GM19035 (cell line): ENCODE data around the gene PHYHD1.

Experiments
- ATAC-seq: cut with Tn5 transposase; IDR thresholded peaks from one replicate; pipeline ENCODE4 v1.9.1; 2021; ENCODE audit not compliant: unreplicated experiment

The PHYHD1 gene

DNA sequence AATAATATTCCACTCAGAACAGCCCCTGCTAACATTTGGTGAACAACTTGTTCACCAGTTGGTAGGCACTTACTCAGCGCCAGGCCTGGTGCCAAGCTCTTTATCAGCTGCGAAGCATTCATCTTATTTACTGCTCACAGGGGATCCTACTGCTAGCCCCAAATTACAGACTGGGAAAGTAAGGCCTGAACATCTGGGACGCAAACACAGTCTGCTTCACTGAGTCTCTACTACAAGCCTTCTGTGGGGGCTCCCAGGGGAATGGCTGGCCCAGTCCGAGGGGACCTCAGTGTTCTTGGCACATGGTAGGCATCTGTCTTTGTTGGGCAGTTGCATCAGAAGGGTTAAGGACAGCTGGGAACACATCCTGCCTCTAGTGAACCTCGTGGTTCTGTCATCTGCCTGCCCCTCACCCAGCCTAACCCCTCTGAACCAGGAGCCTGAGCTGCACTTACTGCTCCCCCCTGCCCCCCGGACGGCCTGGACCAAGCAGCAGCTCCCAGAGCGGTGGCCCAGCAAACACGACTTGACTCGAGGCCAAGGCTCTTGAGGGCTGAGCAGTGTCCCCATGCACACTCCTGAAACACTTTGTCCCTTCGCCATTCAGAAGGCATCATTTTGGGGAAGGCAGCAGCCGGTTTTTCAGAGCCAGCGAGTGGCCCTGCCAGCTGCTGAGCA is at the start of gene PHYHD1:
PHYHD1 (plus strand) TSS at position 602 of the 678 bp plus-strand sequence. CDS start 1,342 bp downstream, outside the sequence.
- ATAC-seq, result no peak

DNA sequence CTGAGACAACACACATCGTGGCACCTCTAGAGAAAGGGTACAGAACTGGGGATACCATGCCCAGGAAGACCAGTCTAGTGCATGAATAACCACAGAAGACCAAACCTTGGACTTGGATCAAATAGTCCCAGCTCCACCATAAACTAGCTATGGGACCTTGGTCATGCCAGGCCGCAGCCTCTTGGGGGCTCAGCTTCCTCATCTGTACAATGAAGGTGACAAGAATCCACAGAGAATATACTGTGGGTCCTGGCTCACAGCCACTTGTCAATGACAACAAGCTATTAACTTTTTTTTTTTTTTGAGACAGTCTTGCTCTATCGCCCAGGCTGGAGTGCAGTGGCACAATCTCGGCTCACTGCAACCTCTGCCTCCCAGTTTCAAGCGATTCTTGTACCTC is 42.9 kb upstream of the PHYHD1 start:
- ATAC-seq, result no peak

DNA sequence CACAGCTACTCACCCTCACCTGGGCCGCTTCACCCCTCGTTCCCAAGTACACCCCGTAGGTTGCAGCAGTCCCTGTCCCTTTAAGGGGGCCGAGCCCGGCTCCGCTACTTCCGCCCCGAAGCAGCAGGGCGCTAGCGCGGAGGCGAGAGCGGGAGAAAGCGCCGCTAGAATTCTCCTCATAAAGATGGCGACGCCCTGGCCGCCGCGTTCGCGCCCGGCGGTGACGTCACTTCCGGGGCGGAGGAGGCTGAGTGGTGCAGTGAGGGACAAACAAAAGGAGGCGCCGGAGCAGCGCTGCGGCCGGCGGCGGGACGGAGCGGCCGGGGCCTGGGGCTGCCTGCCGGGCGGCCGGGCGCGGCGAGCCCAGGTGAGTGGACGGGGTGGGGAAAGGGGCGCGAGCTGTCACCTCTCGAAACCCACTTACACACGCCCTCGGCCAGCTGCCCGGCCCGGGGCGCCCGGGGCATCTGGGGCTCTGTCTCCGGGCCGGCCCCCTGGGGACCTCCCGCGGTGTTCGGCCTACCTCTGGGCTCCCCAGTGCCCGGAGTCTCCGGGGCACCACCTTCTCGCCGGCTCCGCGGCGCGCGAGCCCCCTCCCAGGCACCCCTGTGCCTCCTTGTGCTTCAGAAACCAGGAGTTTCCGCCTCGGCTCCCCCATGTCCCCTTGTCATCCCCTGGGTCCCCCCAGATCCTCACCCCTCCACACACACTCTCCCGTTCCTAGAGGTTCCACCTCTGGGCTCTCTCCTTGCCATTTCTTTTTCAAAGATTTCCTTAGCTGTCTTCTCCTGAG is 38.7 kb upstream of the PHYHD1 start, which contains the start of the genes KYAT1 and LRRC8A:
KYAT1 (minus strand) TSS at position 67 of the 793 bp plus-strand sequence. CDS start 36,545 bp downstream, outside the sequence.
LRRC8A (plus strand) TSS at position 250 of the 793 bp plus-strand sequence. CDS start 25,032 bp downstream, outside the sequence.
- peak; percentile 93 for ATAC-seq

DNA sequence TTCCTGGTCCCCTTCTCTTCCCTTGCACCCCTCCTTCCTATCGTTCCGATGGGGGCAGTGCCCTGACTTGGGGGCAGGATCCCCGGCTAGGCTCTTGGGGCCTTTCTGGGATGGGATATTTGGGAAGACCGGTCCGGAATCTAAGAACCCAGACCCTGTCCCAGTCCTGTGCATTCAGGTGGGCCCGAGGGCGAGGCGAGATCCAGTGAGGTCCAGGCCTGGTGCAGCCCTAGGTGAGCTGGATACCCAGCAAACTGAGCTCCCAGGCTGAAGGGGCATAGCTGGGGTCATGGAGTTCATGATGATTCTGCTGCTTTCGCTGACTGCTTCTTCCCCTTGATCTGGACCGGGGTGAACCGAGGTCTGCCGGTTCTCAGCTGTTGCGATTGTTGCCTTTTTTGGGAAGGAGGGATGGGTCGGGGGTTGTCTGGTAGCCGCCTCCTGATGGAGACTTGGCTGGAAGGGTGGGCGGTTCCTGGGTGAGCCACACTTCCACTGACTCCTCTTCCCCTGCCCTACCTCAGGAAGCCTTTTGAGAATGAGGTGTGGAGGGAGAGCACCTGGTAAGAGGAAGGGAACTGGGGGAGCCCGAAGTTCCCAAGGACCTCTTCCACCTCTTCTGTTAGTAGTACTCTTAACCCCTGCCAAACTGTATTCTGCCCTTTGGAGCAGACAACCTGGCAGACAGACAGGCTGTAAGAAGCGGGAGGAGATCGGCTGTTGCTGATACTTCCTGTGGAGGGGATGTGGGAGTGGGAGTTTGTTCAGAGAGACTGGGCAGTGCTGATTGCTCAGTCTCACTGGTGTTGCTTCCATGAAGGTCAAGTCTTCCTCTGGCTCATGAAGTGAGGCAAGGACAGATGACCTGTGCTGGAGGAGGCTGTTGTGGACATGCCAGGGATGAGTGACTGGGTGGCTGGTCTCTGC is 37.8 kb upstream of the PHYHD1 start:
- no peak for ATAC-seq

DNA sequence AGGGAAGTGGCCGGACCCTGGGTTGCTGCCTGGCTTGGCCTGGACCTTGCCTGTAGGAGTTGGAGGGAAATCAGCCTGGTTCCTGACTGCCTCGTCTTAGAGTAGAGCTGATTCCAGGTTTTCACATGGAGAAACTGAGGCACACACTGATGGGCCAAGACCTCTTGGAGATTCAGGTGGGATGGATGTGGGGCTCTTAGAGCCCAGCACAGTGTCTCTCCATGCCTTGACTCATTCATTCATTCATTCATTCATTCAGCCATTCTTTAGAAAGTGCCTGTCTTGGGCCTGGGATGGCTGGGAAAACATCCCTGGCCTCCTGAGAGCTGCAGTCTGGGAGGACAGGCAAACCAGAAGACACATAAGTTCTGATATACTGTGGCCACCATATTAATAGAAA is 36.6 kb upstream of the PHYHD1 start:
- ATAC-seq, result no peak

DNA sequence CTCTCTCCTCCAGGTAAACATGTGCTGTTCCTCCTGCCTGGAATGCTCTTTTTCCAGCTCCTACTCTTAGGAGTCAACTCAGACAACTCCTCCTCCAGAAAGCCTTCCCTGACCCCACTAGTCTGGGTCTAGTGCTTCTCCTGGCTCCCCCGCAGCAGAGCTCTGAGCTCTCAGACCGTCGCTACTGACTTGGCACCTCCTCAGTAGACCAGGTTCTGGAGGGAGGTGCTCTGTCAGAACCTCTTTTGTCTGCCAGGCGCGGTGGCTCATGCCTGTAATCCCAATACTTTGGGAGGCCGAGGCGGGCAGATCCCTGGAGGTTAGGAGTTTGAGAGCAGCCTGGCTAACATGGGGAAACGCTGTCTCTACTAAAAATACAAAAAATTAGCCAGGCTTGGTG is 35.4 kb upstream of the PHYHD1 start:
- no peak for ATAC-seq

DNA sequence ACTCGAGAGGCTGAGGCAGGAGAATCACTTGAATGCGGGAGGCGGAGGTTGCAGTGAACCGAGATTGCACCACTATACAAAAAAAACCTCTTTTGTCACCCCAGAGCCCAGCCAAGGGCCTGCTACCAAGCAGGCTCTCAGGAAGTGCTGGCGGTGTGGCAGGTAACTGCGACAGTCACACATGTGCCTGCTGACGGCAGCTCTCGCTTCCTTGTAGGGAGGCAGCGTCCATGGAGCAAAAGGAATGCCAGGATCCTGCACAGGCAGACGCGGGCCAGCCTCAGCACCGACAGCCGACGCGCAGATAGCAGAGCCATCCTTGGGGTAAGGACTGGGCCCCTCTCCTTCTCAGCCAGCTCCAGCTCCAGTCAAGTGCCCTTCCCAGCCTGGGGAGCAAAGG is 35.0 kb upstream of the PHYHD1 start:
- ATAC-seq, result no peak

DNA sequence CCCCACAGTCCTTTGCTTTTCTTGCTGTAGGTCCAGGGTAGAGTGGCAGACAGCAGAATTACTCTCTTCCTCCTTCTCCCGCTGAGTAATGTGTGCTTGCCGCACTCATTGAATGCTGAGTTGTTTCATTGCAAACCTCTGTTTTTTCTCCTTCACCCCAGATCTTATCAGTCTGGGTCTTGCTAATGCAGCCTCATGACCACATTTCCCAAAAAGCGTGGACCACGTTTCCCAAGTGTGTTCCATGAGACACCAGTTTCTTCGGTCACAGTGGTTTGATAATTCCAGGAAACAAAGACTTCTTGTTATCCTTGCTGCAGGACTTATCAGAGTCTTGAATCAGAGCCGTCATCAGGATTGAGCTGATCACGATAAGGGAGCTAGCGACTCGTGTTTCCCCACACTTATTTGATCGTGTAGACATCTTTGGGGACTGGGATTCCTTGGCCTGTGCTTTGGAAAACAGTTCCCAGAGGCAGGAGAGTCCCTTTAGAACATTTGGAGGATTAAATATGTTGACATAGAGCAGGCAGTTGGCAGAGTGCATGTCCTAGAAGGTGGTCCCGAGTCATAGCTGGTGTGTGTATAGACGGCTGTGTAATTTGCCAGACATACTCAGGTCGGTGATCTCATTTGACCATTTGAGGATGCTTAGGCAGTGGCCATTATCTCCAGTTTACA is 34.4 kb upstream of the PHYHD1 start:
- no peak for ATAC-seq

DNA sequence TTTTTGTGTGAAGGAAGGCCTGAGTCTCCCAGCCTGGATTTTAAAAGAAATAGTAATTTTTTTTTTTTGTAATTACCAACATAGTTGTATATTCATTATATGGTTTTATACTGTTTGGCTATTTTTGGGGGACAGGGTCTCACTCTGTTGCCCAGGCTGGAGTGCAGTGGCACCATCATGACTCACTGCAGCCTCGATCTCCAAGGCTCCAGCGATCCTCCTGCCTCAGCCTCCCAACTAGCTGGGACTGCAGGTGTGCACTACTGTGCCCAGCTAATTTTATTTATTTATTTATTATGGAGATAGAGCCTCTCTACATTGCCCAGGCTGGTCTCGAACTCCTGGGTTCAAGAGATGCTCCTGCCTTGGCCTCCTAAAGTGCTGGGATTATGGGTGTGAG is 33.7 kb upstream of the PHYHD1 start:
- no peak for ATAC-seq

DNA sequence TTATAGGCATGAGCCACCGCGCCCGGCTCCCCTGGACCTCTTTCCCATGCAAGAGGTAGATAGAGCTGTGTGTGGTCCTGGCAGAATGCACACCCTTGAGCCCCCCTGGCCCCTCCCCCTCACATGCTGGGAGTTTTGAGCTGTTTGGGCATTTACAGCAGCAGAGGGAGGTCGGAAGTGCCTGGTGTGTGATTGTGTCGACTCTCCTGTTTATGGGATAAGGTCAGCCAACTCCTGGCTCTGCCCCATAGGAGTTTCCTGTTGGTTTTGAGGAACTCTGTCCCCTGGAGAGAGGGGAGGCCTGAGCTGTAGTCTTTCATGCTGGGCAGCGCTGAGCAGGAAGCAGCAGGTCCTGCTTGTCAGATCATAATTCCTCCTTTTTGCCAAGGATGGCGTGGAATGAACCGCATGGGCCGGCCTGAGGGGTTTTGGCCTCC is 32.9 kb upstream of the PHYHD1 start:
- ATAC-seq, result no peak

DNA sequence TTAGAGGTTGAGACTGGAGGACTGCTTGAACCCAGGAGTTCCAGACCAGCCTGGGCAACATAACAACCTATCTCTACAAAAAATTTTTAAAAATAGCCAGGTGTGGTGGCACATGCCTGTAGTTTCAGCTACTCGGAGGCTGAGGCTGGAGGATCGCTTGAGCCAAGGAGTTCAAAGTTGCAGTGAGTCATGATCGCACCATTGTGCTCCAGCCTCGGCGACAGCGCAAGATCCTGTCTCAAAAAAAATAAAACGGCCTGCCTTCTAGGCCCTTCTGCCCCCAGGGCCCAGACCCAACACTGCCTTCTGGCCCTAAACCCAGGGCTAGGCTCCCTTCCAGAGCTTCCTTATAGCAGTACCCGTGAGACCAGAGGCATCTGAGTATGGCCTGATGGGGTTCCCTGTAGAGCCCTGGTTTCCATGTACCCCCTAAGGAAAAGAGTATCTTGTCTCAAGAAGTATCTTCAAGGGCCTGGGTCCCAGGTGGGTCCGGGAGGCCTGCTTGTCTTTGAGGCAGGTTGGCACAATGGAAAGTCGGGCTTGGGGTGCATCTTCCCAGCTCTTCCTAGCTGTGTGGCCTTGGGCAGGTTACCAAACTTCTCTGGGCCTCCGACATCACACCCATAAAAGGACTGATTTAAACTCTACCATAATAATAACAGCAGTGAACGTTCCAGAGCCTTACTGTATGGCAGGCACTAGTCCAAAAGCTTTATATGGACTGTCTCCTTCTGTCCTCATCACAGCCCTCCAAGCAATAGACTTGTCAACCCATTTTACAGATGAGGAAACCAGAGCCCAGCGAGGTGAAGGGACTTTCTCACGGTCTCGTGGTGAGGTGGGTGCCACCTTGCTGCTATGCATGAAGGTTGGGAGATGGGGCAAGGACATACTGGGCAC is 29.2 kb upstream of the PHYHD1 start:
- ATAC-seq, result no peak

DNA sequence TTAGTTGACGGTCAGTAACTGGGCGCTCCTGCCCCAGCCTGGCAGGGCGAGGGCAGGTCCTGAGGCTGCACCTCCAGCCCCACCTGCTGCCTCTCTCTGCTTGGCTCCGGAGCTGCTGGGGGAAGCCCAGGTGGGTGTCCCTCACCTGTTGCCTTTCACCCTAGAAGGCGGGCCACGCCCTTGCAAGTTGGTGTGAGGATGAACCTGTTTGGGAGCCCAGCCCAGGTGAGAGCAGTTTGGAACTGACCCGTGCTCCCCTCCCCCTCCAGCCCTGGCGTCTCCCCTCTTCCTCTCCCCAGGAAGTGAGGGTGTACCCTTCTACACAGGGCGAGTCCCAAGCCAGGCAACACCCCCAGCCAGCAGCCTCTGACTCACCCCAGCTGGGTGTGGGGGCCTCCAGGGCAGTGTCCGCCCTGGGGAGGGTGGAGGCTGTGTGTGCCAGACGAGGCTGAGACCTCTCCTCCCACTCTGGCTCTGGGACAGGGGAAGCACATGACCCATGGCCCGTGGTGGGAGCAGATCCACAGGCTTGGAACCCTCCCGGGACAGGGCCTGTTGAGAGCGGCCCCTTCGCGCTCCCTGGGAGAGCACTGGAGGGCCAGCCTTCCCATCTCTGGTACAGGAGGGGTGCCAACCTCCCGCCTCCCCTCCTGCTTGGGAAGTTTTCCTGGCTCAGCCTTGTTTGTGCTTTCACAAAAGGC is 28.4 kb upstream of the PHYHD1 start:
- no peak for ATAC-seq

DNA sequence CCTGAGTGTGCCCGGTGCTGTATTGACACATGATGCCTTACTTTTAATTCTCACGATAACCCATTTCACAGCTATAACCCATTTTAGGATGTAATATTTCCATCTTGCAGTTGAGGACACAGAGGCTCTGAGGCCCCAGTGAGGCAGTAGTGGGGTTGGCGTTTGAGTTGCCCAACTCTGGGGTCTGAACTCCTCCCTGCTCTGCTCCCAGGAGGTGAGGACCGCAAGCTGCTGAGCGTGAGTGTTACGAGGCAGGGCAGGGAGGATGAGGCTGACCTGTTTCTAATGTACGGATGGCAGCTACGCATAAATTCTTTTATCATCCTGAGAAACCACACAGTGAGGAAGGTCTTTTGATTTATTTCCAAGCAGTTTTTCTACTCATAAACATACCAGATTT is 27.4 kb upstream of the PHYHD1 start:
- ATAC-seq, result no peak

DNA sequence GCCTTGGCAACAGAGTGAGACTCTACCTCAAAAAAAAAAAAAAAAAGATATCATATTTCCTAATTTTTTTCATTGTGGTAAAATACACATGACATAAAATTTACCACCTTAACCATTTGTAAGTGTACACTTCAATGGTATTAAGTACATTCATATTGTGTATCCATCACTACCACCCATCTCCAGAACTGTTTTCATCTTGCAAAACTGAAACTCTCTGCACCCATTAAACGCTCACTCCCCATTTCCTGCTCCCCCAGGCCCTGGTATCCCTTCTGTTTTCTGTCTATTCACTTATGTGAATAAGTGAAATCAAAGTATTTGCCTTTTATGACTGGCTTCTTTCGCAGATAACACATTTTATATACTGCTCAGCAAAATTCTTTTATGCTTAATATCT is 26.0 kb upstream of the PHYHD1 start:
- ATAC-seq, result no peak

DNA sequence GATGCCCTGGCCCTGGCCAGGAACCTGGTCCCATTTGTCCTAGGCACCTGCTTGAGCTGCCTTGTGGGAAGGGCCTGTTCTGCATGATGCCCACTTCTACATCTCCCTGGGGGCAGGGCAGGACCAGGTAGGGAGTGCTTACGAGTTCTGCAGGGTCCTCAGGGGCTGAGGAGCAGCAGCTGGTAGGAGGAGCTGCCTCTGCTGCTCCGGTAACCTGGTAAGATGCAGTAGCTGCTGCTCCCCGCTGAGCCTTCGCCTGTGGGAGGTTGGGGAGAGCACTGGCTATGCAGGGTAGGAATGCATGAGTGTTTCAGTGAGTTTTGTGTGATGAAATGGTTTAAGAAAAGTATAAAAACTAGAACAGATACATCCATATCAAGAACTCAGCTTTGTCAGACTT is 25.2 kb upstream of the PHYHD1 start:
- no peak for ATAC-seq

DNA sequence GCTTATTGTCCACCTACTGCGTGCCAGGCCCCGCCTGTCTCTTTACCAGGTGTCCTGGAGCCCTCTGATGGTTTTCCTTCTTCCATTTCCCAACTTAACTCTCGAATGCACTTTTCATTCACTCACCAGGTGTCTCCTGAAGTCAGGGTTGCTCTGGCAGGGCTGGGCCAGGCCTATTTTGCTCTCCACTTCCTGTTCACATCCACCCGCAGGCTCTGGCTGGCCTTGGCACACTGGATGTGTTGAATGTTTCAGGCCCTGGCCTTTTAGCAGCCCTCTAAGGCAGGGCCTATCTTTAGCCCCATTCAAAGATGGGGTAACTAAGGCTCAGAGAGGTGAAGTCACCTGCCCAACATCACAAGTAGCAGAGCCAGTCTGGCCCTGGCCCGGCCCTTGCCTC is 22.4 kb upstream of the PHYHD1 start:
- no peak for ATAC-seq

DNA sequence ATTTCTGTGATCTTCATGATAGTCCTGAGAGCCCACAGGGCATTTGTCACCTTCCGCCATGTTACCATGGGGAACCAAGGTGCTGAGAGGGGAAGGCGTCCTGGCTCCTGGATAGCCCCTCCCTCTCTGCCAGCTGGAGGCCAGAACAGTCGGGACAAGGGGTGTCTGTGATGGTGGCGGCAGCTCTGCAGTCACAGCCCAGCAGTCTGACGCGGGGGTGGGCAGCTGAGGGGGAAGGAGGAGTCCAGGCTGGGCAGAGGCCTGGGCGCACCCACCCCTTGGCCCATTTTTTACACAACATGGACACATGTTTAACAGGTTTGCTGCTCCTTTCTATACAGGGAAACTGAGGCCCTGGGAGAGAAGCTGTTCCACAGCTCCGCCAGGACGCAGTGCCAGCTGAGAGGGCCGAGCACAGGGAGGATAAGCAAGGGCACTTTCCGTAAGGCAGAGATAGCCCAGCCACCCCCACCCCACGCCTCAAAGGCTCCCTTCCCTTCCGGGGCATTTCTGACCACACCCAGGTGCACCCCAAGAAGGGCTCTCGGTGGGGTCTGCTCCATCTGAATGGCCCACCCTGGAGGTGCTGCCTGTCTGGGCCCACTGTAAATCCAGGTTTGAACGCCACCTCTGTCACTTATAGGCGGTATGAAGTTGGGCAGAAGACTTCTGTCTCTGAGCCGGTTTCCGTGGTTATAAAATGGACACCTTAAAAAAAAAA is 21.8 kb upstream of the PHYHD1 start:
- no peak for ATAC-seq

DNA sequence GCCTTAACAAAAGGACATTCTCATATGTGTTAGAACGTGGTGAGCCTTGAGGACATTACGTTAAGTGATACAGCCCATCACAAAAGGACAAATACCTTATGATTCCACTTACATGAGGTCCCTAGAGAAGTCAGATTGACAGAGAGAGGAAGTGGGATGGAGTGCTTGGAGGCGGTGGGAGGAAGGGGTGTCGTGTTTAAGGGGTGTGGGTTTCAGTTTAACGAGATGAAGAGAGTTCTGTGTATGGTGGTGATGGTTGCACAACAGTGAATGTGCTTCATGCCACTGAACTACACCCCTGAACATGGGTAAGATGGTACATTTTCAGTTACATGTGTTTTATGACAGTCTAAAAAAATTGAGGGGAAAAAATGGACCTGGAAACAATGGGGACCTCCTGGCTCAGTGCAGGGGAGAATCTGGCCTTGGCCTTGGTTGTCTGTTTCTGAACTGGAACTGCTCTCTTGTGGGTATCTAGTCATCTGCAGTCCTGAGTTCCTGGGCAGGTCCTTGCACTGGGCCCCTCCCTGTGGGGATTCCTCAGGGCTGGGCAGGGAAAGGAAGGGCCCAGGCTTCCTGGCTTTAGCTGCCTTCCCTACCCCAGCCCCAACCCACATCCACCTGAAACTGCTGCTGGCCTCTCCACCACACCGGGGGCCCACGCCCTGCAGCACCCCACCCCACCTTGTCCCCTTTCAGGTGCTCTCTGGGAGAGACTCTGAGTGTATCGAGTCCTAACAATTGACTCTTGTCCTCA is 21.0 kb upstream of the PHYHD1 start:
- no peak for ATAC-seq
